ENCODE data around the gene MIPEP.

- TF ChIP-seq POLR2A (IDR thresholded peaks at IDR 0.05; ENCODE audit: low read length) = no peak
- no peak for TF ChIP-seq GATA1 (IDR thresholded peaks at IDR 0.05; ENCODE audit: low read depth, low read length)
Measured at GRCh38 chr13:23687614-23688013, 201.6 kb downstream of the MIPEP start.

Data from erythroblast (primary cell).